Measurements from ENCODE around the gene PDS5A. TPM values are rescaled to one million over a fixed set of nuclear protein-coding genes. Genes with fewer than 3 reads are reported as not detected.

Gene PDS5A
- total and polyA plus RNA-seq, 9 of the 15 experiments (the other 6 are each of a cell fraction or from before 2014, with no cell fraction given) = 16.4 to 85.4 (median 70.0) TPM

DNA sequence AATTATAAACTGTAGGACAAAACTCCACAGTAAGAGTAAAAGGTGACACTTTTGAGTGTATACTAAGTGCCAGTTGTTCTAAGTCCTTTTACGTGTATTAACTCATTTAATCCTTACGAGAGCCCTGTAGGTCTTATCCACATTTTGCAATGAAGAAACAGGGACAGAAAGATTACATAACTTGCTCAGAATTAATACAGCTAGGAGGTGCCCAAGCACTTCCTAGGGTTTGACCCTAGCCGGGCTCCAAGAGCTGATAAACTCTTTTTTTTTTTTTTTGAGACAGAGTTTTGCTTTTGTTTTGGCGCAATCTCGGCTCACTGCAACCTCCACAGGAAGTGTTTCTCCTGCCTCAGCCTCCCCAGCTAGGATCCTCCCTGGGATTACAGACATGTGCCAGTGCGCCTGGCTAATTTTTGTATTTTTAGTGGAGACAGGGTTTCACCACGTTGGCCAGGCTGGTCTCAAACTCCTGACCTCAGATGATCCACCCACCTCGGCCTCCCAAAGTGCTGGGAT lies 169.4 kb downstream of the PDS5A start (continued):
- TF ChIP-seq, protein P1, sequence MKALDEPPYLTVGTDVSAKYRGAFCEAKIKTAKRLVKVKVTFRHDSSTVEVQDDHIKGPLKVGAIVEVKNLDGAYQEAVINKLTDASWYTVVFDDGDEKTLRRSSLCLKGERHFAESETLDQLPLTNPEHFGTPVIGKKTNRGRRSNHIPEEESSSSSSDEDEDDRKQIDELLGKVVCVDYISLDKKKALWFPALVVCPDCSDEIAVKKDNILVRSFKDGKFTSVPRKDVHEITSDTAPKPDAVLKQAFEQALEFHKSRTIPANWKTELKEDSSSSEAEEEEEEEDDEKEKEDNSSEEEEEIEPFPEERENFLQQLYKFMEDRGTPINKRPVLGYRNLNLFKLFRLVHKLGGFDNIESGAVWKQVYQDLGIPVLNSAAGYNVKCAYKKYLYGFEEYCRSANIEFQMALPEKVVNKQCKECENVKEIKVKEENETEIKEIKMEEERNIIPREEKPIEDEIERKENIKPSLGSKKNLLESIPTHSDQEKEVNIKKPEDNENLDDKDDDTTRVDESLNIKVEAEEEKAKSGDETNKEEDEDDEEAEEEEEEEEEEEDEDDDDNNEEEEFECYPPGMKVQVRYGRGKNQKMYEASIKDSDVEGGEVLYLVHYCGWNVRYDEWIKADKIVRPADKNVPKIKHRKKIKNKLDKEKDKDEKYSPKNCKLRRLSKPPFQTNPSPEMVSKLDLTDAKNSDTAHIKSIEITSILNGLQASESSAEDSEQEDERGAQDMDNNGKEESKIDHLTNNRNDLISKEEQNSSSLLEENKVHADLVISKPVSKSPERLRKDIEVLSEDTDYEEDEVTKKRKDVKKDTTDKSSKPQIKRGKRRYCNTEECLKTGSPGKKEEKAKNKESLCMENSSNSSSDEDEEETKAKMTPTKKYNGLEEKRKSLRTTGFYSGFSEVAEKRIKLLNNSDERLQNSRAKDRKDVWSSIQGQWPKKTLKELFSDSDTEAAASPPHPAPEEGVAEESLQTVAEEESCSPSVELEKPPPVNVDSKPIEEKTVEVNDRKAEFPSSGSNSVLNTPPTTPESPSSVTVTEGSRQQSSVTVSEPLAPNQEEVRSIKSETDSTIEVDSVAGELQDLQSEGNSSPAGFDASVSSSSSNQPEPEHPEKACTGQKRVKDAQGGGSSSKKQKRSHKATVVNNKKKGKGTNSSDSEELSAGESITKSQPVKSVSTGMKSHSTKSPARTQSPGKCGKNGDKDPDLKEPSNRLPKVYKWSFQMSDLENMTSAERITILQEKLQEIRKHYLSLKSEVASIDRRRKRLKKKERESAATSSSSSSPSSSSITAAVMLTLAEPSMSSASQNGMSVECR (CRISPR knock-in tag; IDR thresholded peaks at IDR 0.05) = no peak
- TF ChIP-seq SETDB1 (IDR thresholded peaks at IDR 0.05; ENCODE audit: low read length) = no peak
- TF ChIP-seq GTF2F1 (IDR thresholded peaks at IDR 0.05; ENCODE audit: low read depth, low read length) = no peak
- TF ChIP-seq CREBBP (IDR thresholded peaks at IDR 0.05; ENCODE audit: low read depth, low read length) = no peak
- no peak for TF ChIP-seq UBTF (IDR thresholded peaks at IDR 0.05; ENCODE audit: borderline replicate concordance in 1 of 2, low read depth in 2 of 2, low read length in 2 of 2)
- TF ChIP-seq HOXB6 (CRISPR knock-in tag; IDR thresholded peaks at IDR 0.05; ENCODE audit: borderline replicate concordance) = no peak
- TF ChIP-seq CSDE1 (IDR thresholded peaks at IDR 0.05) = no peak
- TF ChIP-seq RBFOX2 (IDR thresholded peaks at IDR 0.05; ENCODE audit: low read depth, low read length) = no peak
- TF ChIP-seq BHLHE40 (IDR thresholded peaks at IDR 0.05; ENCODE audit: low read length) = no peak
- TF ChIP-seq ZNF75A (CRISPR knock-in tag; IDR thresholded peaks at IDR 0.05) = no peak
- TF ChIP-seq MEF2D (tag; conservative IDR thresholded peaks at IDR 0.05; ENCODE audit: low read depth) = no peak
- no peak for TF ChIP-seq ZNF644 (tag; IDR thresholded peaks at IDR 0.05; ENCODE audit: low read depth)
- TF ChIP-seq, protein P2, sequence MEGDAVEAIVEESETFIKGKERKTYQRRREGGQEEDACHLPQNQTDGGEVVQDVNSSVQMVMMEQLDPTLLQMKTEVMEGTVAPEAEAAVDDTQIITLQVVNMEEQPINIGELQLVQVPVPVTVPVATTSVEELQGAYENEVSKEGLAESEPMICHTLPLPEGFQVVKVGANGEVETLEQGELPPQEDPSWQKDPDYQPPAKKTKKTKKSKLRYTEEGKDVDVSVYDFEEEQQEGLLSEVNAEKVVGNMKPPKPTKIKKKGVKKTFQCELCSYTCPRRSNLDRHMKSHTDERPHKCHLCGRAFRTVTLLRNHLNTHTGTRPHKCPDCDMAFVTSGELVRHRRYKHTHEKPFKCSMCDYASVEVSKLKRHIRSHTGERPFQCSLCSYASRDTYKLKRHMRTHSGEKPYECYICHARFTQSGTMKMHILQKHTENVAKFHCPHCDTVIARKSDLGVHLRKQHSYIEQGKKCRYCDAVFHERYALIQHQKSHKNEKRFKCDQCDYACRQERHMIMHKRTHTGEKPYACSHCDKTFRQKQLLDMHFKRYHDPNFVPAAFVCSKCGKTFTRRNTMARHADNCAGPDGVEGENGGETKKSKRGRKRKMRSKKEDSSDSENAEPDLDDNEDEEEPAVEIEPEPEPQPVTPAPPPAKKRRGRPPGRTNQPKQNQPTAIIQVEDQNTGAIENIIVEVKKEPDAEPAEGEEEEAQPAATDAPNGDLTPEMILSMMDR (IDR thresholded peaks at IDR 0.05 in 2 of 3, conservative IDR thresholded peaks at IDR 0.05 in 1 of 3; ENCODE audit: insufficient read depth in 2 of 3, low read depth in 1 of 3, low read length in 3 of 3) = peak; percentile 14 to 47 (median 18); a peak in 3 of 6 replicates
- no peak for TF ChIP-seq ZSCAN29 (IDR thresholded peaks at IDR 0.05)
- no peak for TF ChIP-seq LEF1 (IDR thresholded peaks at IDR 0.05)
- TF ChIP-seq ZNF830 (CRISPR knock-in tag; IDR thresholded peaks at IDR 0.05) = no peak
- no peak for TF ChIP-seq ZBTB7A (IDR thresholded peaks at IDR 0.05; ENCODE audit: borderline replicate concordance, control insufficient read depth, low read depth, low read length)
- TF ChIP-seq RCOR1 (IDR thresholded peaks at IDR 0.05; ENCODE audit: borderline replicate concordance in 1 of 2, low read depth in 2 of 2, low read length in 2 of 2) = peak in 1 of 2 experiments; percentile 51; a peak in 1 of 4 replicates
- no peak for TF ChIP-seq ZBTB1 (CRISPR knock-in tag; IDR thresholded peaks at IDR 0.05; ENCODE audit: borderline replicate concordance, low read depth)
- TF ChIP-seq HNRNPUL1 (IDR thresholded peaks at IDR 0.05; ENCODE audit: low read length) = no peak
- no peak for TF ChIP-seq ESRRA (IDR thresholded peaks at IDR 0.05; ENCODE audit: borderline replicate concordance, low read depth)
- no peak for TF ChIP-seq ZNF165 (CRISPR knock-in tag; IDR thresholded peaks at IDR 0.05; ENCODE audit: borderline replicate concordance)

Data from K562 (cell line).